Gastrocnemius medialis (tissue), 4 donors: Measurements from ENCODE around the gene TRIM8.
"Not testable (repeated sequence)": the region's sequence is repeated elsewhere in the genome, so short reads cannot be mapped to it uniquely, and the experiment has no call there.

Source experiments
- CTCF ChIP-seq, 5 experiments: fragments of 450-650 bp in 3 of 5; fragments of 200-600 bp in 2 of 5; sonication (generic) in 2 of 5; IDR thresholded peaks in 4 of 5; conservative IDR thresholded peaks in 1 of 5; 1 replicate in 4 of 5; 2 replicates in 1 of 5; pipeline ENCODE4 v1.5.1; 2016 to 2019; ENCODE audit warnings: antibody characterized with exemption in 5 of 5, mild to moderate bottlenecking in 3 of 5, moderate library complexity in 3 of 5
- POLR2A ChIP-seq, 2 donors: fragments of 450-650 bp; IDR thresholded peaks; one replicate each; pipeline ENCODE4 v1.6.1; 2017; ENCODE audit warnings: antibody characterized with exemption in 2 of 2, mild to moderate bottlenecking in 2 of 2, moderate library complexity in 2 of 2

- TF ChIP-seq POLR2A (IDR thresholded peaks at IDR 0.05); CTCF (IDR thresholded peaks at IDR 0.05 in 4 of 5, conservative IDR thresholded peaks at IDR 0.05 in 1 of 5): not testable (repeated sequence)
These were observed 51.1 kb downstream of the TRIM8 start for GRCh38 chr10:102695401-102695800.
